ENCODE results near the gene SLC32A1. TPM values are rescaled to one million over a fixed set of nuclear protein-coding genes. Genes with fewer than 3 reads are reported as not detected.

Gene SLC32A1
- total and polyA plus RNA-seq, 2 of the 4 experiments (the other 2 are of a cell fraction): not detected

GRCh38 chr20:38763616-38764015 is 39.3 kb downstream of the SLC32A1 start:
- no peaks in the 10 kb centered on the region for H4K20me1 ChIP-seq (ENCODE audit: insufficient read depth, low read length)
- no peak overlapping the region for H2BK20ac ChIP-seq (ENCODE audit: low read depth, low read length)
- peaks cover 0 to 4% of the 10 kb centered on the region in 2 experiments; a peak in 1 of 4 replicates for H3K79me1 ChIP-seq (ENCODE audit: low read depth in 1 of 2, low read length in 2 of 2)
- ChIA-PET POLR2A (ENCODE audit: unreplicated experiment) (no interaction called here), CTCF (no interaction called here)
- H3K9ac ChIP-seq (ENCODE audit: low read depth, low read length): no peak overlapping the region
- intact Hi-C loops (cut with micrococcal nuclease): no loop called here
- H3K18ac ChIP-seq (ENCODE audit: low read depth, low read length): no peak overlapping the region
- H3K36me3 ChIP-seq (ENCODE audit: control insufficient read depth, insufficient read depth, low read length): peaks cover 22% of the 10 kb centered on the region
- no peak for DNase-seq
- no peak overlapping the region for H2AFZ ChIP-seq (replicated peaks; ENCODE audit: low read length, poor library complexity)
- H2BK15ac ChIP-seq (ENCODE audit: low read depth, low read length): no peak overlapping the region
- no peaks in the 10 kb centered on the region for H3K9me3 ChIP-seq (ENCODE audit: control insufficient read depth, insufficient read depth, low read length)
- H3K23ac ChIP-seq (ENCODE audit: low read depth, low read length): no peak overlapping the region
- H3K9me1 ChIP-seq (ENCODE audit: insufficient read depth, low read length): peaks cover 10% of the 10 kb centered on the region
- 100% methylated on average over 1 of the region's 1 CpG; no CpG with 5 or more reads in 1 of the 2 experiments for WGBS, 2 experiments (ENCODE audit: extremely low coverage in 2 of 2, insufficient read length in 1 of 2)
- H3K56ac ChIP-seq (ENCODE audit: extremely low read depth, insufficient read depth, low read length): no peak overlapping the region
- in situ Hi-C loops (cut with MboI; ENCODE audit: low sequenced_read_pairs): loop anchor here (25.0 kb wide), 1 partner anchor 274 kb away; no protein-coding TSS in a partner anchor
- no peak overlapping the region for H3K4ac ChIP-seq (ENCODE audit: low read depth, low read length)
- H3K4me2 ChIP-seq (ENCODE audit: low read depth, low read length): no peak overlapping the region
- no peak overlapping the region for H2AK5ac ChIP-seq (ENCODE audit: low read depth, low read length)
- no peak overlapping the region for H4K5ac ChIP-seq (ENCODE audit: low read depth, low read length)
- no peak overlapping the region for H4K8ac ChIP-seq (ENCODE audit: low read depth in 2 of 2, low read length in 2 of 2)
- ATAC-seq (ENCODE audit: low read depth): no peak
- no peak overlapping the region for H3K27ac ChIP-seq (ENCODE audit: insufficient read depth, low read length)
- H4K91ac ChIP-seq (ENCODE audit: insufficient read depth, low read depth, low read length): no peak overlapping the region
- no TSS peak for BruUV-seq (replicated peaks)
- no peaks in the 10 kb centered on the region for H3K27me3 ChIP-seq (ENCODE audit: control insufficient read depth, insufficient read depth, low read length)
- H3K4me1 ChIP-seq (ENCODE audit: control insufficient read depth, insufficient read depth, low read length): peaks cover 6% of the 10 kb centered on the region
- no peak overlapping the region for H2BK120ac ChIP-seq (ENCODE audit: low read depth, low read length)
- no peak overlapping the region for H3K14ac ChIP-seq (replicated peaks; ENCODE audit: low read depth, low read length)
- no peak overlapping the region for H2BK5ac ChIP-seq (ENCODE audit: low read depth, low read length, poor library complexity, severe bottlenecking)
- H2AK9ac ChIP-seq (replicated peaks; ENCODE audit: low read depth, low read length, poor library complexity): no peak overlapping the region
- no peak for TF ChIP-seq POLR2A (IDR thresholded peaks at IDR 0.05; ENCODE audit: low read depth, low read length)
- no peak for TF ChIP-seq MXI1 (IDR thresholded peaks at IDR 0.05; ENCODE audit: borderline replicate concordance, low read depth, low read length)
- TF ChIP-seq NFE2L2 (IDR thresholded peaks at IDR 0.05; ENCODE audit: low read depth, low read length): no peak
- no peak for TF ChIP-seq SMC3 (IDR thresholded peaks at IDR 0.05; ENCODE audit: low read depth, low read length)
- no peak for TF ChIP-seq RCOR1 (IDR thresholded peaks at IDR 0.05; ENCODE audit: insufficient replicate concordance, low read length)
- no peak for TF ChIP-seq RFX5 (IDR thresholded peaks at IDR 0.05; ENCODE audit: low read depth, low read length)
- TF ChIP-seq CEBPB (IDR thresholded peaks at IDR 0.05; ENCODE audit: low read depth, low read length): no peak
- no peak for TF ChIP-seq CHD1 (IDR thresholded peaks at IDR 0.05; ENCODE audit: low read depth, low read length)
- no peak for TF ChIP-seq BHLHE40 (IDR thresholded peaks at IDR 0.05; ENCODE audit: low read depth, low read length)
- no peak for TF ChIP-seq ELK1 (IDR thresholded peaks at IDR 0.05; ENCODE audit: borderline replicate concordance, low read depth, low read length)
- TF ChIP-seq, protein P1, sequence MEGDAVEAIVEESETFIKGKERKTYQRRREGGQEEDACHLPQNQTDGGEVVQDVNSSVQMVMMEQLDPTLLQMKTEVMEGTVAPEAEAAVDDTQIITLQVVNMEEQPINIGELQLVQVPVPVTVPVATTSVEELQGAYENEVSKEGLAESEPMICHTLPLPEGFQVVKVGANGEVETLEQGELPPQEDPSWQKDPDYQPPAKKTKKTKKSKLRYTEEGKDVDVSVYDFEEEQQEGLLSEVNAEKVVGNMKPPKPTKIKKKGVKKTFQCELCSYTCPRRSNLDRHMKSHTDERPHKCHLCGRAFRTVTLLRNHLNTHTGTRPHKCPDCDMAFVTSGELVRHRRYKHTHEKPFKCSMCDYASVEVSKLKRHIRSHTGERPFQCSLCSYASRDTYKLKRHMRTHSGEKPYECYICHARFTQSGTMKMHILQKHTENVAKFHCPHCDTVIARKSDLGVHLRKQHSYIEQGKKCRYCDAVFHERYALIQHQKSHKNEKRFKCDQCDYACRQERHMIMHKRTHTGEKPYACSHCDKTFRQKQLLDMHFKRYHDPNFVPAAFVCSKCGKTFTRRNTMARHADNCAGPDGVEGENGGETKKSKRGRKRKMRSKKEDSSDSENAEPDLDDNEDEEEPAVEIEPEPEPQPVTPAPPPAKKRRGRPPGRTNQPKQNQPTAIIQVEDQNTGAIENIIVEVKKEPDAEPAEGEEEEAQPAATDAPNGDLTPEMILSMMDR (conservative IDR thresholded peaks at IDR 0.05; ENCODE audit: low read depth, low read length): no peak
- TF ChIP-seq USF2 (IDR thresholded peaks at IDR 0.05; ENCODE audit: low read depth, low read length): no peak
- no peak for TF ChIP-seq FOS (IDR thresholded peaks at IDR 0.05; ENCODE audit: low read depth, low read length)
- TF ChIP-seq MAFK (IDR thresholded peaks at IDR 0.05; ENCODE audit: low read depth, low read length): no peak
- TF ChIP-seq MAZ (IDR thresholded peaks at IDR 0.05; ENCODE audit: borderline replicate concordance, low read depth, low read length): no peak
- TF ChIP-seq RAD21 (IDR thresholded peaks at IDR 0.05; ENCODE audit: low read length): no peak
- dilution Hi-C loops (cut with HindIII; ENCODE audit: low sequenced_read_pairs, unreplicated experiment): no loop called here
- no peak overlapping the region for H3K4me3 ChIP-seq (ENCODE audit: insufficient read depth, low read depth, low read length)

All from IMR-90 (cell line).